Measurements from ENCODE around the gene ZFAND3.

Gene ZFAND3

GRCh38 chr6:37906121-37906520, 86.6 kb downstream of the ZFAND3 start:
- no peaks in the 10 kb centered on the region for H3K9me3 ChIP-seq (replicated peaks; ENCODE audit: insufficient read depth, low read length)
- no peak overlapping the region for H3K4me2 ChIP-seq (ENCODE audit: low read depth, low read length)
- peaks cover 49% of the 10 kb centered on the region for H3K79me2 ChIP-seq (ENCODE audit: low read length)
- no peak for DNase-seq
- TF ChIP-seq EZH2 (optimal IDR thresholded peaks at IDR 0.05; ENCODE audit: low read depth, low read length) (no peak), CTCF (IDR thresholded peaks at IDR 0.05; ENCODE audit: low read length) (no peak), EZH2phosphoT487 (IDR thresholded peaks at IDR 0.05; ENCODE audit: low read length) (no peak)
- no peaks in the 10 kb centered on the region for H3K9me2 ChIP-seq (replicated peaks; ENCODE audit: insufficient read depth, low read length)
- no peaks in the 10 kb centered on the region; the same call in 1 of the 2 replicates for H3K4me1 ChIP-seq (ENCODE audit: low read length)
- no peak overlapping the region for H3K9ac ChIP-seq (ENCODE audit: low read length)
- no peaks in the 10 kb centered on the region for H3K36me3 ChIP-seq (replicated peaks; ENCODE audit: insufficient read depth, low read length)
- H3F3A ChIP-seq (ENCODE audit: insufficient read depth, low read length), result no peaks in the 10 kb centered on the region
- no peak overlapping the region for H3K4me3 ChIP-seq (ENCODE audit: low read length)
- H3K27ac ChIP-seq (ENCODE audit: low read length), result no peak overlapping the region
- no peaks in the 10 kb centered on the region for H3K27me3 ChIP-seq (replicated peaks; ENCODE audit: insufficient read depth, low read length)
- H4K20me1 ChIP-seq (ENCODE audit: insufficient read depth, low read length), result no peaks in the 10 kb centered on the region
- no peak overlapping the region for H2AFZ ChIP-seq (ENCODE audit: low read length)

DNA sequence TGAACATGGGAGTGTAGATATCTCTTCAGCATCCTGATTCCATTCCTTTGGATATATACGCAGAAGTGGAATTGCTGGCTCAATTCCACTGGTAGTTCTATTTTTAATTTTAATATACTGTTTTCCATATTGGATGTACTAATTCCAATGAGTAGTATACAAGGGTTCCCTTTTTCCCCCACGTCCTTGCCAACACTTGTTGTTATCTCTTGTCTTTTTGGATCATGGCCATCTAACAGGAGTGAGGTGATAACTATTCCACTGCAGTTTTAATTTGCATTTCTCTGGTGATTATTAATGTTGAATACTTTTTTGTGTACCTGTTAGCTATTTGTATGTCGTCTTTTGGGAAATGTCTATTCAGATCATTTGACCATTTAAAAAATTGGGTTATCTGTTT, 91.5 kb downstream of the ZFAND3 start:
- H3K36me3 ChIP-seq (replicated peaks; ENCODE audit: insufficient read depth, low read length), result no peaks in the 10 kb centered on the region
- no peaks in the 10 kb centered on the region for H4K20me1 ChIP-seq (ENCODE audit: insufficient read depth, low read length)
- no peaks in the 10 kb centered on the region for H3K27me3 ChIP-seq (replicated peaks; ENCODE audit: insufficient read depth, low read length)
- H3K79me2 ChIP-seq (ENCODE audit: low read length), result peaks cover 32% of the 10 kb centered on the region
- no peak overlapping the region for H3K4me2 ChIP-seq (ENCODE audit: low read depth, low read length)
- DNase-seq, result no peak
- no peak overlapping the region for H2AFZ ChIP-seq (ENCODE audit: low read length)
- no peaks in the 10 kb centered on the region for H3K9me2 ChIP-seq (replicated peaks; ENCODE audit: insufficient read depth, low read length)
- no peak overlapping the region for H3K9ac ChIP-seq (ENCODE audit: low read length)
- no peaks in the 10 kb centered on the region for H3F3A ChIP-seq (ENCODE audit: insufficient read depth, low read length)
- H3K4me1 ChIP-seq (ENCODE audit: low read length), result peaks cover 6% of the 10 kb centered on the region
- H3K9me3 ChIP-seq (replicated peaks; ENCODE audit: insufficient read depth, low read length), result no peaks in the 10 kb centered on the region
- H3K4me3 ChIP-seq (ENCODE audit: low read length), result no peak overlapping the region
- TF ChIP-seq CTCF (IDR thresholded peaks at IDR 0.05; ENCODE audit: low read length) (no peak), EZH2phosphoT487 (IDR thresholded peaks at IDR 0.05; ENCODE audit: low read length) (no peak), EZH2 (optimal IDR thresholded peaks at IDR 0.05; ENCODE audit: low read depth, low read length) (no peak)
- H3K27ac ChIP-seq (ENCODE audit: low read length), result no peak overlapping the region

DNA sequence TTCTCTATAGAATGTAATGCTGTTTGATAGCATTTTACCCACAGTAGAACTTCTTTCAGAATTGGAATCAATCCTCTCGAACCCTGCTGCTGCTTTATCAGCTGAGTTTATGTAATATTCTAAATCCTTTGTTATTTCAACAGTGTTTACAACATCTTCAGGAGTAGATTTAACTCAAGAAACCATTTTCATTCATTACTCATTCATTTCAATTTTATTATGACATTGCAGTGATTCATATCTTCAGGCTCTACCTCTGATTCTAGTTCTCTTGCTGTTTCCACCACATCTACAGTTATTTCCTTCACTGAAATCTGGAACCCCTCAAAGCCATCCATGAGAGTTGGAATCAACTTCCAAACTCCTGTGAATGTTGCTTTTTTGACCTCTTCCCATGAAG, 93.7 kb downstream of the ZFAND3 start:
- Histone ChIP-seq H3K9me2 (replicated peaks; ENCODE audit: insufficient read depth, low read length) (no peaks in the 10 kb centered on the region), H3K9ac (ENCODE audit: low read length) (no peak overlapping the region), H3K4me3 (ENCODE audit: low read length) (no peak overlapping the region), H3K4me2 (ENCODE audit: low read depth, low read length) (no peak overlapping the region), H3K27me3 (replicated peaks; ENCODE audit: insufficient read depth, low read length) (no peaks in the 10 kb centered on the region), H3K79me2 (ENCODE audit: low read length) (peaks cover 28% of the 10 kb centered on the region), H3K36me3 (replicated peaks; ENCODE audit: insufficient read depth, low read length) (no peaks in the 10 kb centered on the region), H2AFZ (ENCODE audit: low read length) (no peak overlapping the region), H3K4me1 (ENCODE audit: low read length) (peaks cover 6% of the 10 kb centered on the region), H3K27ac (ENCODE audit: low read length) (no peak overlapping the region), H3K9me3 (replicated peaks; ENCODE audit: insufficient read depth, low read length) (no peaks in the 10 kb centered on the region), H4K20me1 (ENCODE audit: insufficient read depth, low read length) (no peaks in the 10 kb centered on the region), H3F3A (ENCODE audit: insufficient read depth, low read length) (no peaks in the 10 kb centered on the region)
- TF ChIP-seq CTCF (IDR thresholded peaks at IDR 0.05; ENCODE audit: low read length) (no peak), EZH2 (optimal IDR thresholded peaks at IDR 0.05; ENCODE audit: low read depth, low read length) (no peak), EZH2phosphoT487 (IDR thresholded peaks at IDR 0.05; ENCODE audit: low read length) (no peak)
- DNase-seq, result no peak
